HG02840 (cell line): ENCODE measurements around the gene CHURC1.
A peak's percentile ranks its signal among the peaks of the same experiment; 100 is the strongest.

Source experiments
- ATAC-seq: cut with Tn5 transposase; IDR thresholded peaks from one replicate; pipeline ENCODE4 v1.9.1; 2021; ENCODE audit warnings: mild to moderate bottlenecking, moderate library complexity, moderate number of reproducible peaks; ENCODE audit not compliant: unreplicated experiment, low FRiP score

The CHURC1 gene

GRCh38 chr14:64914237-64915028 is at the start of gene CHURC1:
TSS of gene CHURC1 (plus strand) at chr14:64914455. CDS start at chr14:64914496, 41 bp downstream.
- peak; percentile 94 for ATAC-seq

- ATAC-seq, result no peak
Measured at GRCh38 chr14:64865109-64865508, 49.1 kb upstream of the CHURC1 start.

GRCh38 chr14:64865992-64866391 is 48.3 kb upstream of the CHURC1 start:
- no peak for ATAC-seq

GRCh38 chr14:64867182-64867581 is 47.1 kb upstream of the CHURC1 start:
- ATAC-seq, result no peak

- ATAC-seq, result no peak
Measured at GRCh38 chr14:64868379-64868778, 45.9 kb upstream of the CHURC1 start.

- no peak for ATAC-seq
Measured at GRCh38 chr14:64868841-64869240, 45.4 kb upstream of the CHURC1 start.

- ATAC-seq, result no peak
Measured at GRCh38 chr14:64870160-64870559, 44.1 kb upstream of the CHURC1 start.

- ATAC-seq, result no peak
Measured at GRCh38 chr14:64871344-64871743, 42.9 kb upstream of the CHURC1 start.

- ATAC-seq, result no peak
Measured at GRCh38 chr14:64873506-64874219, 40.6 kb upstream of the CHURC1 start.

- ATAC-seq, result no peak
Measured at GRCh38 chr14:64875350-64875749, 38.9 kb upstream of the CHURC1 start.

- no peak for ATAC-seq
Measured at GRCh38 chr14:64877846-64878245, 36.4 kb upstream of the CHURC1 start.

GRCh38 chr14:64878837-64879634 is 35.2 kb upstream of the CHURC1 start:
- ATAC-seq, result no peak

- no peak for ATAC-seq
Measured at GRCh38 chr14:64879635-64880220, 34.5 kb upstream of the CHURC1 start, which contains the start of gene SPTB. TSS of gene SPTB (minus strand) at chr14:64879907. CDS start at chr14:64823094, 56,813 bp downstream.

- no peak for ATAC-seq
Measured at GRCh38 chr14:64880221-64881121, 33.8 kb upstream of the CHURC1 start.

- no peak for ATAC-seq
Measured at GRCh38 chr14:64885559-64885958, 28.7 kb upstream of the CHURC1 start.

GRCh38 chr14:64889352-64889751 is 24.9 kb upstream of the CHURC1 start:
- ATAC-seq, result no peak

GRCh38 chr14:64891173-64891838 is 22.9 kb upstream of the CHURC1 start:
- ATAC-seq, result no peak

GRCh38 chr14:64891839-64892375 is 22.3 kb upstream of the CHURC1 start:
- ATAC-seq, result no peak

- ATAC-seq, result no peak
Measured at GRCh38 chr14:64899958-64900357, 14.3 kb upstream of the CHURC1 start.
